Ovary (tissue), 9 donors: ENCODE data around the gene BUB3. TPM values are rescaled to one million over a fixed set of nuclear protein-coding genes. Genes with fewer than 3 reads are reported as not detected.

Experiments used
- DNase-seq, 5 donors: peaks; one replicate each; pipeline ENCODE4 v3.0.0-alpha.2; 2019 to 2020
- H3K27ac ChIP-seq, 2 donors: fragments of 200-600 bp; one replicate each; pipeline versions ENCODE4 v1.5.1 to v1.8.0; 2019 to 2022
- H3K27me3 ChIP-seq: fragments of 200-600 bp; one replicate; pipeline ENCODE4 v1.8.0; 2022
- H3K36me3 ChIP-seq: fragments of 200-600 bp; sonication (generic); one replicate; pipeline ENCODE4 v1.5.1; 2019
- H3K4me1 ChIP-seq: one replicate; pipeline ENCODE4 v1.8.1; 2013; ENCODE audit warnings: mild to moderate bottlenecking, moderate library complexity; ENCODE audit not compliant: insufficient read depth
- H3K4me3 ChIP-seq: fragments of 200-600 bp; sonication (generic); one replicate; pipeline ENCODE4 v1.5.1; 2017
- H3K9me3 ChIP-seq, 2 donors: fragments of 200-600 bp in 1 of 2; sonication (generic) in 1 of 2; one replicate each; pipeline versions ENCODE4 v1.5.1 to v1.8.1; 2013 to 2019; ENCODE audit warnings: mild to moderate bottlenecking in 1 of 2, moderate library complexity in 1 of 2
- EP300 ChIP-seq: sonication (generic); formaldehyde crosslinking; IDR thresholded peaks from one replicate; pipeline ENCODE4 v1.6.1; 2017; ENCODE audit warnings: antibody characterized with exemption
- POLR2A ChIP-seq: fragments of 450-650 bp; IDR thresholded peaks from one replicate; pipeline ENCODE4 v1.6.1; 2017; ENCODE audit warnings: antibody characterized with exemption, mild to moderate bottlenecking, moderate library complexity
- WGBS, 3 donors: extraction: QIAGEN DNeasy Blood & Tissue Kit in 1 of 3; methylation state at CpG; one replicate each; pipeline versions ENCODE4 v1.1.5 to v1.1.7; 2013 to 2017; 5-methylcytosine and 5-hydroxymethylcytosine counted together
- intact Hi-C, 4 donors: fragments of 100-400 bp; cut with DNase I; formaldehyde crosslinking; loops; one replicate each; pipeline versions ENCODE4 v1.11.0 to v1.15.1; 2022 to 2023
- polyA plus RNA-seq, 2 donors: library from polyadenylated mRNA; stranded (reverse); fragments of 200-250 nt in 1 of 2; fragments of 350-450 nt in 1 of 2; fragmentation: Illumina TruSeq in 1 of 2; extraction: RNeasy Lipid Tissue Mini Kit (QIAGEN cat#74804) in 1 of 2; gene quantifications; one replicate each; pipeline ENCODE4 v1.2.3, GENCODE V29; 2013 to 2014
- total RNA-seq, 7 donors: library from RNA; depleted of rRNA in 2 of 7; stranded (reverse); fragments of >200 nt in 2 of 7; fragmentation: NEBNext Ultra II Directional in 3 of 7; extraction: Animal tissue kit (Norgen Biotek cat#: 25700) in 3 of 7; gene quantifications; one replicate each; pipeline versions ENCODE4 v1.1.0 to v1.2.4, GENCODE V29; 2016 to 2023
- TF ChIP-seq, protein P1 (sequence below), 3 donors: fragments of 450-650 bp in 2 of 3; fragments of 200-600 bp in 1 of 3; IDR thresholded peaks; one replicate each; pipeline versions ENCODE4 v1.5.1 to v1.8.0; 2016 to 2022; ENCODE audit warnings: antibody characterized with exemption in 3 of 3, mild to moderate bottlenecking in 1 of 3
- donor health status: DM: no; HTN: no; CAD: no; lungs with moderate emphysema.
- donor health status: DM: no; HTN: no; CAD: no.
- donor health status: Bipolar disorder and iron deficiency.
- donor health status: DM: yes; HTN: yes; CAD: no.
- donor health status: DM: no; HTN: no; CAD: no.
- donor health status: DM: yes; HTN: yes; CAD: no.

The BUB3 gene
- total and polyA plus RNA-seq, 9 donors, result 54.8 to 63.1 (median 59.9) TPM

DNA sequence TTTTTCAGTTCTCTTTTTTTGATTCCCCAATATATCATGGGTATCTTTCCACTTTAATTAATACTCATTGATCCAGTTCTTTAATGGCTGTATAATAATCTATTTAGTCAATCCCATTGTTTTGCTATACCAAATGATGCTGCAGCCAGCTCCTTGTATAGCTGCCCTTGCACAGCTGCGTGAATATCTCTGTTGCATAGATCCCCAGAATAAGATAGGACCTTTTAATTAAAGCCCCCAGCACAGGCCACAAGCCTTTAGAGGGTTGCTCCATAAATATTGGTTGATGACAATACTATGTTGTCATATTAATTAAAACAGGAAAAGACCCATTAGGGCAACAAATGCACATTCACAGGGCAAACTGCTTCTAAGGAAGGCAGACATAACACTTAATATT, 57.9 kb downstream of the BUB3 start:
- H3K9me3 ChIP-seq, result peaks cover 0 to 3% of the 10 kb centered on the region in 2 donors
- TF ChIP-seq, protein P1, sequence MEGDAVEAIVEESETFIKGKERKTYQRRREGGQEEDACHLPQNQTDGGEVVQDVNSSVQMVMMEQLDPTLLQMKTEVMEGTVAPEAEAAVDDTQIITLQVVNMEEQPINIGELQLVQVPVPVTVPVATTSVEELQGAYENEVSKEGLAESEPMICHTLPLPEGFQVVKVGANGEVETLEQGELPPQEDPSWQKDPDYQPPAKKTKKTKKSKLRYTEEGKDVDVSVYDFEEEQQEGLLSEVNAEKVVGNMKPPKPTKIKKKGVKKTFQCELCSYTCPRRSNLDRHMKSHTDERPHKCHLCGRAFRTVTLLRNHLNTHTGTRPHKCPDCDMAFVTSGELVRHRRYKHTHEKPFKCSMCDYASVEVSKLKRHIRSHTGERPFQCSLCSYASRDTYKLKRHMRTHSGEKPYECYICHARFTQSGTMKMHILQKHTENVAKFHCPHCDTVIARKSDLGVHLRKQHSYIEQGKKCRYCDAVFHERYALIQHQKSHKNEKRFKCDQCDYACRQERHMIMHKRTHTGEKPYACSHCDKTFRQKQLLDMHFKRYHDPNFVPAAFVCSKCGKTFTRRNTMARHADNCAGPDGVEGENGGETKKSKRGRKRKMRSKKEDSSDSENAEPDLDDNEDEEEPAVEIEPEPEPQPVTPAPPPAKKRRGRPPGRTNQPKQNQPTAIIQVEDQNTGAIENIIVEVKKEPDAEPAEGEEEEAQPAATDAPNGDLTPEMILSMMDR (IDR thresholded peaks at IDR 0.05), result no peak
- TF ChIP-seq POLR2A, result no peak
- TF ChIP-seq EP300, result no peak
- H3K27ac ChIP-seq, result no peak overlapping the region
- H3K4me1 ChIP-seq, result no peaks in the 10 kb centered on the region
- no peaks in the 10 kb centered on the region for H3K36me3 ChIP-seq
- intact Hi-C loops, result no loop called here
- H3K27me3 ChIP-seq, result no peaks in the 10 kb centered on the region
- no peak for DNase-seq
- no peak overlapping the region for H3K4me3 ChIP-seq
- WGBS, 3 donors, result 80 to 93% (median 89%) methylated on average over 1 of the region's 1 CpG

DNA sequence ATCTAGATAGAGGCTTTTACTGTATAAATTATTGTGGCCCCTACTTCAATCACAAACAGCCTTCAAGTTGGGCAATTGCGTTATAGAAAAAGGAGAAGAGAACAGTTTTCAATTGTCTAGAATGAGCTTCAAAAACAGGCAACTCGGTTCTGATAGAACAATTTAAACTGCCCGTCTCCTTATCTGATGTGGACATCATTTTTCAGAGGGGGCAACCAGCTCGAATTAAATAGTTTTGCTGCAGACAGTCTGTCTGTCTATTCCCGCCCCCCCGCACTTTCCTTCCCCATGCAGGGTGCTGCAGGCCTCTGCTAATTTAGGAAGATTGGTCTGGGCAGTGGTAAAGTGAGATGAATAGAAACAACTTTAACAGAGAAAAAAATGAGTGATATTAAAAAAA, 58.4 kb downstream of the BUB3 start:
- WGBS, 3 donors, result 71 to 76% (median 74%) methylated on average over 6 of the region's 6 CpGs
- TF ChIP-seq, protein P1 (IDR thresholded peaks at IDR 0.05), result no peak
- TF ChIP-seq EP300 (no peak), POLR2A (no peak)

DNA sequence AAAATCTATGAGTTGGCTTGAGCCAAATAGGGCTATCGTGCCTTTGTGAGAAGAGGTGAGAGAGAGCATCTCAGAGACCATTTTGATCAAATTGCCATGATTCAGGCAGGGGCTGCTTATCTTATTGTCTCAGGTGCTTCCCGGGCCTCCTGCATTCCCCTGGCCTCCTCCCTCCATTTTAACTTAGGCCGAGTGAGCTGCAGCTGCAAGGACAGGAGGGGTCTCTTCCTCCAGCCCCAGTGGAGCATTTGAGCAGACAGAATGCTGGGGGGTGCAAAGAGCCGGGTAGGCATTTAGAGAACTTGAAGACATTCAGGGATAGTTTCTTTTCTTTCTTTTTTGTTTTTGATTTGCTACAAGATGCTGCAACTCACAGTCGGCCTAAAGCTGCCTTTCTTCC, 59.0 kb downstream of the BUB3 start:
- H3K9me3 ChIP-seq, result peaks cover 0 to 3% of the 10 kb centered on the region in 2 donors
- no peaks in the 10 kb centered on the region for H3K27me3 ChIP-seq
- no peaks in the 10 kb centered on the region for H3K36me3 ChIP-seq
- intact Hi-C loops, result no loop called here
- TF ChIP-seq POLR2A, result no peak
- no peak for TF ChIP-seq EP300
- TF ChIP-seq, protein P1 (IDR thresholded peaks at IDR 0.05), result no peak
- no peak overlapping the region for H3K27ac ChIP-seq
- 54 to 68% (median 61%) methylated on average over 5 of the region's 5 CpGs for WGBS, 3 donors
- H3K4me3 ChIP-seq, result no peak overlapping the region
- no peak for DNase-seq
- no peaks in the 10 kb centered on the region for H3K4me1 ChIP-seq

More for the DNA sequence above, 58.4 kb downstream of the BUB3 start:
- no peaks in the 10 kb centered on the region for H3K4me1 ChIP-seq
- H3K27ac ChIP-seq, result no peak overlapping the region
- H3K9me3 ChIP-seq, result peaks cover 0 to 3% of the 10 kb centered on the region in 2 donors
- no peak overlapping the region for H3K4me3 ChIP-seq
- no peak for DNase-seq
- H3K27me3 ChIP-seq, result no peaks in the 10 kb centered on the region
- no peaks in the 10 kb centered on the region for H3K36me3 ChIP-seq
- intact Hi-C loops, result no loop called here

Other genes with a start within 250 kb of the BUB3 start
- gene FAM24A, start 243.8 kb upstream of the BUB3 start, total RNA-seq, result not detected
- not detected for gene FAM24A, start 243.8 kb upstream of the BUB3 start, polyA plus RNA-seq
- gene C10orf88, start 200.2 kb upstream of the BUB3 start, total RNA-seq, result 1 to 10 TPM; 3.0 to 9.7 (median 7.2) TPM
- 1 to 10 TPM; 6.2 to 8.7 TPM for gene C10orf88, start 200.2 kb upstream of the BUB3 start, polyA plus RNA-seq
- 1 to 10 TPM; 2.1 to 6.1 (median 3.3) TPM for gene PSTK, start 174.0 kb upstream of the BUB3 start, total RNA-seq
- gene PSTK, start 174.0 kb upstream of the BUB3 start, polyA plus RNA-seq, result 1 to 10 TPM; 3.4 to 5.1 TPM
- gene IKZF5, start 145.6 kb upstream of the BUB3 start, total RNA-seq, result 10 to 100 TPM in 6 of 7 donors, 1 to 10 TPM in 1; 8.2 to 28.6 (median 20.5) TPM
- 10 to 100 TPM; 11.8 to 13.5 TPM for gene IKZF5, start 145.6 kb upstream of the BUB3 start, polyA plus RNA-seq
- 10 to 100 TPM; 10.5 to 26.6 (median 24.0) TPM for gene ACADSB, start 145.4 kb upstream of the BUB3 start, total RNA-seq
- 10 to 100 TPM in 1 of 2 donors, 1 to 10 TPM in 1; 8.8 to 25.3 TPM for gene ACADSB, start 145.4 kb upstream of the BUB3 start, polyA plus RNA-seq
- under 1 TPM in 1 of 7 donors, not detected in 6; 0.23 TPM for gene HMX3, start 18.4 kb upstream of the BUB3 start, total RNA-seq
- not detected for gene HMX3, start 18.4 kb upstream of the BUB3 start, polyA plus RNA-seq
- not detected for gene HMX2, start 6.3 kb upstream of the BUB3 start, total RNA-seq
- not detected for gene HMX2, start 6.3 kb upstream of the BUB3 start, polyA plus RNA-seq